KOPT-K1 (cell line): ENCODE data around the gene DLG1.
A peak's percentile ranks its signal among the peaks of the same experiment; 100 is the strongest.

ENCODE experiments used
- H3K27ac ChIP-seq: fragments of 200-600 bp; sonication (generic); 2 replicates; pipeline ENCODE4 v1.5.1; 2016; ENCODE audit warnings: antibody characterized with exemption, mild to moderate bottlenecking, low read depth, low read length; ENCODE audit not compliant: poor library complexity, severe bottlenecking
- H3K36me3 ChIP-seq: fragments of 200-600 bp; sonication (generic); 2 replicates; pipeline ENCODE4 v1.5.1; 2017; ENCODE audit warnings: antibody characterized with exemption, mild to moderate bottlenecking, low read length, moderate library complexity; ENCODE audit not compliant: insufficient read depth
- H3K9me3 ChIP-seq: fragments of 200-600 bp; sonication (generic); 2 replicates; pipeline ENCODE4 v1.5.1; 2017; ENCODE audit warnings: antibody characterized with exemption, low read length, mild to moderate bottlenecking; ENCODE audit not compliant: insufficient read depth, poor library complexity, severe bottlenecking

Gene DLG1

GRCh38 chr3:197008436-197009209 is 289.8 kb downstream of the DLG1 start:
- Histone ChIP-seq H3K36me3 (no peaks in the 10 kb centered on the region), H3K9me3 (no peaks in the 10 kb centered on the region), H3K27ac (no peak overlapping the region)

- no peaks in the 10 kb centered on the region for H3K9me3 ChIP-seq
- no peak overlapping the region for H3K27ac ChIP-seq
- no peaks in the 10 kb centered on the region for H3K36me3 ChIP-seq
These were observed 290.5 kb downstream of the DLG1 start for GRCh38 chr3:197007953-197008352.

- Histone ChIP-seq H3K27ac (no peak overlapping the region), H3K36me3 (no peaks in the 10 kb centered on the region), H3K9me3 (no peaks in the 10 kb centered on the region)
These were observed 291.0 kb downstream of the DLG1 start for GRCh38 chr3:197007296-197007940.

GRCh38 chr3:197006860-197007259 is 291.6 kb downstream of the DLG1 start:
- Histone ChIP-seq H3K27ac (no peak overlapping the region), H3K9me3 (no peaks in the 10 kb centered on the region)

GRCh38 chr3:197006446-197006845 is 292.0 kb downstream of the DLG1 start:
- Histone ChIP-seq H3K9me3 (no peaks in the 10 kb centered on the region), H3K27ac (no peak overlapping the region), H3K36me3 (no peaks in the 10 kb centered on the region)

More at GRCh38 chr3:197006860-197007259, 291.6 kb downstream of the DLG1 start:
- H3K36me3 ChIP-seq = no peaks in the 10 kb centered on the region

- H3K36me3 ChIP-seq = no peaks in the 10 kb centered on the region
These were observed 294.7 kb downstream of the DLG1 start for GRCh38 chr3:197003461-197004385.

GRCh38 chr3:197002701-197003454 is 295.5 kb downstream of the DLG1 start:
- Histone ChIP-seq H3K36me3 (no peaks in the 10 kb centered on the region), H3K27ac (peak overlapping the region; percentile 52), H3K9me3 (no peaks in the 10 kb centered on the region)

More at GRCh38 chr3:197003461-197004385, 294.7 kb downstream of the DLG1 start:
- Histone ChIP-seq H3K9me3 (no peaks in the 10 kb centered on the region), H3K27ac (peak overlapping the region; percentile 52)

GRCh38 chr3:197001972-197002700 is 296.3 kb downstream of the DLG1 start:
- no peaks in the 10 kb centered on the region for H3K9me3 ChIP-seq
- H3K27ac ChIP-seq = no peak overlapping the region
- H3K36me3 ChIP-seq = no peaks in the 10 kb centered on the region

- H3K36me3 ChIP-seq = no peaks in the 10 kb centered on the region
- H3K9me3 ChIP-seq = no peaks in the 10 kb centered on the region
- no peak overlapping the region for H3K27ac ChIP-seq
These were observed 297.1 kb downstream of the DLG1 start for GRCh38 chr3:197001106-197001971.

GRCh38 chr3:197000211-197000610 is 298.2 kb downstream of the DLG1 start:
- no peaks in the 10 kb centered on the region for H3K36me3 ChIP-seq
- no peaks in the 10 kb centered on the region for H3K9me3 ChIP-seq
- H3K27ac ChIP-seq = no peak overlapping the region

GRCh38 chr3:196998966-196999760 is 299.2 kb downstream of the DLG1 start:
- Histone ChIP-seq H3K27ac (no peak overlapping the region), H3K9me3 (no peaks in the 10 kb centered on the region), H3K36me3 (no peaks in the 10 kb centered on the region)

GRCh38 chr3:196997311-196997710 is 301.1 kb downstream of the DLG1 start:
- Histone ChIP-seq H3K9me3 (no peaks in the 10 kb centered on the region), H3K27ac (no peak overlapping the region), H3K36me3 (no peaks in the 10 kb centered on the region)
